ENCODE data around the gene WNT4. TPM values are rescaled to one million over a fixed set of nuclear protein-coding genes. Genes with fewer than 3 reads are reported as not detected.

Gene WNT4
- total and polyA plus RNA-seq, 2 of the 8 experiments (the other 6 are each of a cell fraction or from before 2014, with no cell fraction given) = 1.3 to 6.6 TPM

DNA sequence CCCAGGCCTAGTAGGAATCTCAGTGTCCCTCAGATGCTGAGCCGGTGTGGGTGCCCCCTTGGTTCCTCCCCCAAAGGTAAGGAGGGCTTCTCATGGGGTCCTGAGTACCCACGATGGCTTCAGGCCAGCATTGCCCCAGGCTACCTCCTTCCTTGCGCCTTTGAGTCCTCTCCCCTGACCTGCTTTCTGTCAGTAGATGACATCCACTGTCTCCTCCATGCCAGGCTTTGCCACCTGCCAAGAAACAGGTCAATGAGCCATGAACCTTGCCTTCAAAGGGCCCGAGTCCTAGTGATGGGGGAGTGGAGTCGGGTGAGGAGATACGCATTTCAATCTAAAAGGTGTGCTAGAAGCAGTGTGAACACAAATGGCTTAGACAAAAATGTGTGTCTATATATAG, 15.6 kb downstream of the WNT4 start (continued):
- TF ChIP-seq KDM4A (IDR thresholded peaks at IDR 0.05; ENCODE audit: low read depth, low read length, severe bottlenecking) (no peak), KDM1A (IDR thresholded peaks at IDR 0.05; ENCODE audit: borderline replicate concordance, low read length) (no peak), MAFK (IDR thresholded peaks at IDR 0.05; ENCODE audit: low read depth, low read length) (no peak), TAF7 (optimal IDR thresholded peaks at IDR 0.05; ENCODE audit: borderline replicate concordance, low read depth, low read length) (no peak)
